H1 (cell line): ENCODE data around the gene OPHN1. TPM values are rescaled to one million over a fixed set of nuclear protein-coding genes. Genes with fewer than 3 reads are reported as not detected.

Experiments
- CTCF ChIA-PET: fragments of 300-600 bp; sonication (Branson Sonifier 250); formaldehyde crosslinking; loops from one replicate; lab custom pipeline; 2021; ENCODE audit not compliant: partially characterized antibody; lab: Charles Lee
- POLR2A ChIA-PET: fragments of 300-600 bp; sonication (Branson Sonifier 250); formaldehyde crosslinking; loops from one replicate; lab custom pipeline; 2021; ENCODE audit warnings: inconsistent platforms; ENCODE audit not compliant: partially characterized antibody; lab: Charles Lee
- DNase-seq, 2 experiments: peaks; one replicate each; pipeline versions ENCODE4 v3.0.0 to v3.0.0-alpha.2; 2010 to 2022; ENCODE audit warnings: low spot score in 2 of 2, low read depth in 1 of 2, mixed read lengths in 1 of 2
- FAIRE-seq: peaks from 2 replicates; lab custom pipeline; 2011; peaks lifted over from hg19 to GRCh38; lab: Jason Lieb, UNC
- H2AFZ ChIP-seq: 2 replicates; pipeline ENCODE4 v1.8.1; 2012; ENCODE audit warnings: low read length, inconsistent platforms
- H2AK5ac ChIP-seq: 2 replicates; pipeline ENCODE4 v1.6.1; 2013; ENCODE audit warnings: low read depth, low read length
- H2BK120ac ChIP-seq: replicated peaks from 2 replicates; pipeline ENCODE3; 2013; ENCODE audit warnings: low read depth, low read length, inconsistent platforms
- H2BK12ac ChIP-seq: 2 replicates; pipeline ENCODE4 v1.6.1; 2013; ENCODE audit warnings: low read depth, low read length
- H2BK15ac ChIP-seq: 2 replicates; pipeline ENCODE4 v1.6.1; 2013; ENCODE audit warnings: low read length
- H2BK20ac ChIP-seq: 2 replicates; pipeline ENCODE4 v1.6.1; 2013; ENCODE audit warnings: low read length
- H2BK5ac ChIP-seq: 2 replicates; pipeline ENCODE4 v1.6.1; 2013; ENCODE audit warnings: low read depth, low read length
- H3K14ac ChIP-seq: 2 replicates; pipeline ENCODE4 v1.6.1; 2013; ENCODE audit warnings: inconsistent platforms; ENCODE audit not compliant: insufficient read length
- H3K18ac ChIP-seq: 2 replicates; pipeline ENCODE4 v1.6.1; 2013; ENCODE audit warnings: low read length; ENCODE audit errors: extremely low read depth
- H3K23ac ChIP-seq: 2 replicates; pipeline ENCODE4 v1.6.1; 2013; ENCODE audit warnings: inconsistent platforms; ENCODE audit not compliant: insufficient read length
- H3K23me2 ChIP-seq: 2 replicates; pipeline ENCODE4 v1.6.1; 2013; ENCODE audit warnings: low read depth, low read length
- H3K27ac ChIP-seq: 2 replicates; pipeline ENCODE4 v1.6.1; 2011; ENCODE audit warnings: low read depth, low read length, inconsistent platforms
- H3K27me3 ChIP-seq, 4 experiments: replicated peaks in 1 of 4; 1 replicate in 1 of 4; 2 replicates in 3 of 4; pipeline versions ENCODE4 v1.6.1 to v1.8.1; 2011 to 2013; ENCODE audit warnings: low read length in 3 of 4, mild to moderate bottlenecking in 3 of 4, inconsistent platforms in 2 of 4, mixed read lengths in 2 of 4, moderate library complexity in 1 of 4; ENCODE audit not compliant: control insufficient read depth in 3 of 4, insufficient read depth in 3 of 4; ENCODE audit errors: extremely low read depth in 1 of 4
- H3K36me3 ChIP-seq, 4 experiments: 2 replicates each; pipeline versions ENCODE4 v1.6.1 to v1.8.1; 2011 to 2013; ENCODE audit warnings: mild to moderate bottlenecking in 4 of 4, low read length in 3 of 4, moderate library complexity in 2 of 4, control low read depth in 1 of 4, inconsistent platforms in 1 of 4; ENCODE audit not compliant: insufficient read depth in 4 of 4, control insufficient read depth in 2 of 4
- H3K4ac ChIP-seq: replicated peaks from 2 replicates; pipeline ENCODE3; 2013; ENCODE audit warnings: low read length, low read depth, mixed read lengths, inconsistent platforms; ENCODE audit not compliant: insufficient read length
- H3K4me1 ChIP-seq, 4 experiments: replicated peaks in 1 of 4; 1 replicate in 1 of 4; 2 replicates in 3 of 4; pipeline versions ENCODE4 v1.6.1 to v1.8.1; 2011 to 2013; ENCODE audit warnings: low read length in 3 of 4, inconsistent platforms in 2 of 4, mixed read lengths in 1 of 4; ENCODE audit not compliant: insufficient read depth in 4 of 4, control insufficient read depth in 3 of 4
- H3K4me2 ChIP-seq, 2 experiments: 2 replicates each; pipeline versions ENCODE4 v1.6.1 to v1.8.1; 2011 to 2013; ENCODE audit warnings: low read depth in 2 of 2, low read length in 2 of 2, control low read depth in 1 of 2, inconsistent platforms in 1 of 2, mild to moderate bottlenecking in 1 of 2; ENCODE audit not compliant: insufficient read depth in 1 of 2
- H3K4me3 ChIP-seq, 4 experiments: fragments of 200-600, 300-600 bp in 1 of 4; sonication (generic), shearing (Covaris generic), sonication (Bioruptor Twin) in 1 of 4; 2 replicates each; pipeline versions ENCODE4 v1.5.1 to v1.8.1; 2011 to 2016; ENCODE audit warnings: low read length in 4 of 4, low read depth in 3 of 4, control low read depth in 2 of 4, inconsistent platforms in 2 of 4, mild to moderate bottlenecking in 2 of 4, mixed read lengths in 1 of 4, moderate library complexity in 1 of 4; ENCODE audit not compliant: insufficient read depth in 2 of 4; ENCODE audit errors: extremely low read depth in 1 of 4
- H3K56ac ChIP-seq: replicated peaks from 2 replicates; pipeline ENCODE3; 2013; ENCODE audit warnings: low read depth, mild to moderate bottlenecking, mixed read lengths, low read length, inconsistent platforms; ENCODE audit not compliant: insufficient read length
- H3K79me1 ChIP-seq: 2 replicates; pipeline ENCODE4 v1.6.1; 2013; ENCODE audit warnings: low read depth, low read length, control low read depth
- H3K79me2 ChIP-seq, 2 experiments: 2 replicates each; pipeline versions ENCODE4 v1.6.1 to v1.8.1; 2012 to 2013; ENCODE audit warnings: low read length in 2 of 2, mild to moderate bottlenecking in 2 of 2, inconsistent platforms in 1 of 2; ENCODE audit not compliant: insufficient read depth in 2 of 2, control insufficient read depth in 1 of 2
- H3K9ac ChIP-seq, 4 experiments: replicated peaks in 1 of 4; 1 replicate in 1 of 4; 2 replicates in 3 of 4; pipeline versions ENCODE4 v1.6.1 to v1.8.1; 2011 to 2013; ENCODE audit warnings: low read depth in 3 of 4, low read length in 3 of 4, control low read depth in 2 of 4, mild to moderate bottlenecking in 2 of 4, moderate library complexity in 2 of 4, inconsistent platforms in 1 of 4; ENCODE audit errors: extremely low read depth in 1 of 4
- H3K9me3 ChIP-seq, 2 experiments: 2 replicates each; pipeline versions ENCODE4 v1.6.1 to v1.8.1; 2012 to 2013; ENCODE audit warnings: mild to moderate bottlenecking in 2 of 2, moderate library complexity in 2 of 2, control low read depth in 1 of 2, inconsistent platforms in 1 of 2, low read depth in 1 of 2, low read length in 1 of 2, mixed read lengths in 1 of 2; ENCODE audit not compliant: insufficient read depth in 2 of 2
- H4K20me1 ChIP-seq, 2 experiments: replicated peaks in 1 of 2; 2 replicates each; pipeline versions ENCODE3 to v1.8.1; 2011 to 2013; ENCODE audit warnings: inconsistent platforms in 2 of 2, low read length in 2 of 2, mild to moderate bottlenecking in 1 of 2; ENCODE audit not compliant: insufficient read depth in 2 of 2, control insufficient read depth in 1 of 2
- H4K5ac ChIP-seq: 2 replicates; pipeline ENCODE4 v1.6.1; 2013; ENCODE audit warnings: low read length, low read depth, mixed read lengths, inconsistent platforms; ENCODE audit not compliant: insufficient read length
- H4K8ac ChIP-seq: 2 replicates; pipeline ENCODE4 v1.8.0; 2013; ENCODE audit warnings: mild to moderate bottlenecking, moderate library complexity, low read length, inconsistent platforms; ENCODE audit not compliant: insufficient read depth; ENCODE audit errors: extremely low read depth
- H4K91ac ChIP-seq: replicated peaks from 2 replicates; pipeline ENCODE3; 2013; ENCODE audit warnings: low read length, mixed read lengths, inconsistent platforms; ENCODE audit not compliant: insufficient read length
- EP300 ChIP-seq, 2 experiments: IDR thresholded peaks; 1 replicate in 1 of 2; 2 replicates in 1 of 2; pipeline ENCODE4 v1.6.1; 2011 to 2012; ENCODE audit warnings: low read depth in 2 of 2, low read length in 2 of 2, mild to moderate bottlenecking in 2 of 2, borderline replicate concordance in 1 of 2, inconsistent platforms in 1 of 2, moderate library complexity in 1 of 2
- GTF2F1 ChIP-seq: IDR thresholded peaks from 2 replicates; pipeline ENCODE4 v1.6.1; 2012; ENCODE audit warnings: low read depth, low read length, improper control_type of control experiment, borderline replicate concordance
- MAFK ChIP-seq: IDR thresholded peaks from 2 replicates; pipeline ENCODE4 v1.6.1; 2012; ENCODE audit warnings: low read depth, mild to moderate bottlenecking, improper control_type of control experiment, low read length
- POLR2A ChIP-seq, 2 experiments: IDR thresholded peaks; 1 replicate in 1 of 2; 2 replicates in 1 of 2; pipeline ENCODE4 v1.6.1; 2011; ENCODE audit warnings: low read depth in 2 of 2, low read length in 2 of 2, mild to moderate bottlenecking in 2 of 2; ENCODE audit errors: control extremely low read depth in 1 of 2
- POU5F1 ChIP-seq: IDR thresholded peaks from 2 replicates; pipeline ENCODE4 v1.6.1; 2011; ENCODE audit warnings: low read depth, mild to moderate bottlenecking, low read length, moderate library complexity
- RFX5 ChIP-seq: IDR thresholded peaks from 2 replicates; pipeline ENCODE4 v1.6.1; 2011; ENCODE audit warnings: low read depth, low read length, improper control_type of control experiment, borderline replicate concordance
- TAF1 ChIP-seq: IDR thresholded peaks from 2 replicates; pipeline ENCODE4 v1.6.1; 2011; ENCODE audit warnings: mild to moderate bottlenecking, low read depth, low read length
- TAF7 ChIP-seq: optimal IDR thresholded peaks from 2 replicates; pipeline ENCODE3; 2011; ENCODE audit warnings: low read depth, mild to moderate bottlenecking, inconsistent platforms, low read length, moderate library complexity, borderline replicate concordance
- TEAD4 ChIP-seq: IDR thresholded peaks from 2 replicates; pipeline ENCODE4 v1.6.1; 2012; ENCODE audit warnings: low read depth, low read length, inconsistent platforms, mixed read lengths
- ZNF274 ChIP-seq: IDR thresholded peaks from 2 replicates; pipeline ENCODE4 v1.7.0; 2012; ENCODE audit warnings: low read length, borderline replicate concordance; ENCODE audit errors: extremely low read depth
- WGBS, 2 experiments: shearing (Covaris generic) in 1 of 2; methylation state at CpG; one replicate each; pipeline versions ENCODE4 v1.1.6 to v1.1.7; 2013 to 2015; ENCODE audit warnings: low lambda C conversion rate in 2 of 2, mixed read lengths in 2 of 2, inconsistent platforms in 1 of 2, low coverage in 1 of 2, missing lambda C conversion rate in 1 of 2; ENCODE audit not compliant: insufficient replicate concordance in 2 of 2, insufficient coverage in 1 of 2, insufficient read length in 1 of 2; ENCODE audit errors: extremely low coverage in 1 of 2, missing lambda C conversion rate in 1 of 2; 5-methylcytosine and 5-hydroxymethylcytosine counted together
- polyA plus RNA-seq, 7 experiments: library from polyadenylated mRNA; depleted of rRNA in 3 of 7; stranded (reverse) in 5 of 7; unstranded in 2 of 7; fragments of >200 nt in 5 of 7; fragments of 200-250 nt in 2 of 7; gene quantifications; 1 replicate in 5 of 7; 2 replicates in 1 of 7; 4 replicates in 1 of 7; pipeline versions ENCODE4 v1.2.1 to v1.2.3, GENCODE V29; 2011 to 2013; ENCODE audit warnings: missing spikeins in 2 of 7, mixed read lengths in 2 of 7
- total RNA-seq: library from RNA; stranded (reverse); fragmentation: NEBNext Ultra II Directional; extraction: Animal tissue kit (Norgen Biotek cat#: 25700); gene quantifications from 2 replicates; pipeline ENCODE4 v1.2.1, GENCODE V29; 2021
- TF ChIP-seq, protein P1 (sequence below): IDR thresholded peaks from 2 replicates; pipeline ENCODE4 v1.6.1; 2012; ENCODE audit warnings: inconsistent platforms
- TF ChIP-seq, protein P2 (sequence below): IDR thresholded peaks from 2 replicates; pipeline ENCODE4 v1.6.1; 2011; ENCODE audit warnings: low read depth, mild to moderate bottlenecking, low read length; ENCODE audit not compliant: insufficient read depth
- TF ChIP-seq, protein P3 (sequence below): IDR thresholded peaks from 2 replicates; pipeline ENCODE4 v1.6.1; 2012; ENCODE audit warnings: low read length, inconsistent platforms

The OPHN1 gene
- total and polyA plus RNA-seq, 2 of the 8 experiments (the other 6 are each of a cell fraction or from before 2014, with no cell fraction given): 1.2 to 3.5 TPM

DNA sequence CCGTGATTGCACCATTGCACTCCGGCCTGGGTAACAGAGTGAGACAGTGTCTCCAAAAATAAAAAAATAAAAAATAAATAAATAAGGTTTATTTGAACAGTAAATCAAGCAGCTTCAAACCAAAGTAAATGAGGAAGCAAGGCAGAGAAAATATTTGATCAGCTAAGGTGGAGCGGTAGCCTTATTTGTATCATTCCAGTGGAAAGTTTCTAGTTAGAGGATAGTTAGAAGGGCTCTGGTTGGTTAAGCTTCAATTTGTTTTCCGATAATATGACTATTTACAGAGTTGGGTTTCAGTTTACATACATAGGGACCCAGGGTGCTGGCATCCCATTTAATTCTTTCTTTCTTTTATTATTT lies 21.8 kb upstream of the OPHN1 start:
- no peak overlapping the region for H2BK5ac ChIP-seq
- no peaks in the 10 kb centered on the region for H4K20me1 ChIP-seq
- H3K79me2 ChIP-seq: no peaks in the 10 kb centered on the region
- no peak overlapping the region for H2AFZ ChIP-seq
- no peaks in the 10 kb centered on the region for H3K23me2 ChIP-seq
- no peak overlapping the region for H3K27ac ChIP-seq
- H4K5ac ChIP-seq: no peak overlapping the region
- no peaks in the 10 kb centered on the region for H3K79me1 ChIP-seq
- H3K4me1 ChIP-seq: no peaks in the 10 kb centered on the region
- DNase-seq: no peak
- FAIRE-seq: no peak
- no peak overlapping the region for H2BK20ac ChIP-seq
- no peak overlapping the region for H2BK120ac ChIP-seq
- no peak overlapping the region for H3K4me2 ChIP-seq
- H3K9me3 ChIP-seq: no peaks in the 10 kb centered on the region
- WGBS, 2 experiments: 95% methylated on average over 4 of the region's 4 CpGs; no CpG with 5 or more reads in 1 of the 2 experiments
- no peaks in the 10 kb centered on the region for H3K27me3 ChIP-seq
- no peak overlapping the region for H2BK15ac ChIP-seq
- no peak overlapping the region for H3K9ac ChIP-seq
- H3K23ac ChIP-seq: no peak overlapping the region
- no peak overlapping the region for H3K4ac ChIP-seq
- no peak overlapping the region for H3K56ac ChIP-seq
- H3K36me3 ChIP-seq: no peaks in the 10 kb centered on the region
- H2BK12ac ChIP-seq: no peak overlapping the region
- H3K14ac ChIP-seq: no peak overlapping the region
- H4K91ac ChIP-seq: no peak overlapping the region
- no peak overlapping the region for H4K8ac ChIP-seq
- POLR2A ChIA-PET: no interaction called here
- no peak overlapping the region for H3K4me3 ChIP-seq
- no peak overlapping the region for H2AK5ac ChIP-seq
- CTCF ChIA-PET: no interaction called here
- no peak overlapping the region for H3K18ac ChIP-seq
- no peak for TF ChIP-seq RFX5
- no peak for TF ChIP-seq TAF1
- TF ChIP-seq TAF7: no peak
- no peak for TF ChIP-seq ZNF274
- TF ChIP-seq POU5F1: no peak
- TF ChIP-seq, protein P1, sequence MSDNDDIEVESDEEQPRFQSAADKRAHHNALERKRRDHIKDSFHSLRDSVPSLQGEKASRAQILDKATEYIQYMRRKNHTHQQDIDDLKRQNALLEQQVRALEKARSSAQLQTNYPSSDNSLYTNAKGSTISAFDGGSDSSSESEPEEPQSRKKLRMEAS: no peak
- TF ChIP-seq EP300 (IDR thresholded peaks at IDR 0.05; ENCODE audit: borderline replicate concordance in 1 of 2, low read depth in 2 of 2, low read length in 2 of 2): no peak
- TF ChIP-seq MAFK: no peak
- no peak for TF ChIP-seq TEAD4
- TF ChIP-seq, protein P2, sequence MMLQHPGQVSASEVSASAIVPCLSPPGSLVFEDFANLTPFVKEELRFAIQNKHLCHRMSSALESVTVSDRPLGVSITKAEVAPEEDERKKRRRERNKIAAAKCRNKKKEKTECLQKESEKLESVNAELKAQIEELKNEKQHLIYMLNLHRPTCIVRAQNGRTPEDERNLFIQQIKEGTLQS: no peak
- TF ChIP-seq, protein P3, sequence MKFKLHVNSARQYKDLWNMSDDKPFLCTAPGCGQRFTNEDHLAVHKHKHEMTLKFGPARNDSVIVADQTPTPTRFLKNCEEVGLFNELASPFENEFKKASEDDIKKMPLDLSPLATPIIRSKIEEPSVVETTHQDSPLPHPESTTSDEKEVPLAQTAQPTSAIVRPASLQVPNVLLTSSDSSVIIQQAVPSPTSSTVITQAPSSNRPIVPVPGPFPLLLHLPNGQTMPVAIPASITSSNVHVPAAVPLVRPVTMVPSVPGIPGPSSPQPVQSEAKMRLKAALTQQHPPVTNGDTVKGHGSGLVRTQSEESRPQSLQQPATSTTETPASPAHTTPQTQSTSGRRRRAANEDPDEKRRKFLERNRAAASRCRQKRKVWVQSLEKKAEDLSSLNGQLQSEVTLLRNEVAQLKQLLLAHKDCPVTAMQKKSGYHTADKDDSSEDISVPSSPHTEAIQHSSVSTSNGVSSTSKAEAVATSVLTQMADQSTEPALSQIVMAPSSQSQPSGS: no peak
- no peak for TF ChIP-seq POLR2A (IDR thresholded peaks at IDR 0.05; ENCODE audit: control extremely low read depth in 1 of 2, low read depth in 2 of 2, low read length in 2 of 2)
- no peak for TF ChIP-seq GTF2F1
